BLaER1 (cell line): ENCODE results near the gene TTLL11.
A peak's percentile ranks its signal among the peaks of the same experiment; 100 is the strongest.

Experiments used
- H3K27ac ChIP-seq: shearing (Covaris generic); formaldehyde crosslinking; 2 replicates; pipeline ENCODE4 v1.8.1; 2022
- H3K27me3 ChIP-seq: shearing (Covaris generic); formaldehyde crosslinking; 2 replicates; pipeline ENCODE4 v1.8.1; 2022
- H3K36me3 ChIP-seq: shearing (Covaris generic); formaldehyde crosslinking; 2 replicates; pipeline ENCODE4 v1.8.1; 2022
- H3K4me1 ChIP-seq: shearing (Covaris generic); formaldehyde crosslinking; 2 replicates; pipeline ENCODE4 v1.8.1; 2022
- H3K4me2 ChIP-seq: shearing (Covaris generic); formaldehyde crosslinking; 2 replicates; pipeline ENCODE4 v1.8.1; 2022
- H3K4me3 ChIP-seq: shearing (Covaris generic); formaldehyde crosslinking; 2 replicates; pipeline ENCODE4 v1.8.1; 2022
- H3K9ac ChIP-seq: shearing (Covaris generic); formaldehyde crosslinking; 2 replicates; pipeline ENCODE4 v1.8.1; 2022
- H3K9me3 ChIP-seq: shearing (Covaris generic); formaldehyde crosslinking; 2 replicates; pipeline ENCODE4 v1.8.1; 2022
- H4K20me1 ChIP-seq: shearing (Covaris generic); formaldehyde crosslinking; 2 replicates; pipeline ENCODE4 v1.8.1; 2022
- Cebpa-rat ChIP-seq: shearing (Covaris generic); IDR thresholded peaks from 2 replicates; pipeline ENCODE4 v1.8.1; 2022

TTLL11 gene

GRCh38 chr9:121924700-121925099 is 168.4 kb downstream of the TTLL11 start:
- H3K4me2 ChIP-seq, result no peak overlapping the region
- no peaks in the 10 kb centered on the region for H3K9me3 ChIP-seq
- no peaks in the 10 kb centered on the region for H3K36me3 ChIP-seq
- peaks cover 43% of the 10 kb centered on the region for H3K4me1 ChIP-seq
- H4K20me1 ChIP-seq, result no peaks in the 10 kb centered on the region
- TF ChIP-seq Cebpa-rat, result no peak
- no peak overlapping the region for H3K27ac ChIP-seq
- H3K9ac ChIP-seq, result no peak overlapping the region
- no peaks in the 10 kb centered on the region for H3K27me3 ChIP-seq
- no peak overlapping the region for H3K4me3 ChIP-seq

- H3K4me2 ChIP-seq, result peak overlapping the region; percentile 8; the same call in 1 of the 2 replicates
- peaks cover 42% of the 10 kb centered on the region for H3K4me1 ChIP-seq
- no peak for TF ChIP-seq Cebpa-rat
- H3K27ac ChIP-seq, result no peak overlapping the region
- H3K27me3 ChIP-seq, result no peaks in the 10 kb centered on the region
- H4K20me1 ChIP-seq, result no peaks in the 10 kb centered on the region
- no peak overlapping the region for H3K4me3 ChIP-seq
- H3K9me3 ChIP-seq, result no peaks in the 10 kb centered on the region
- H3K9ac ChIP-seq, result no peak overlapping the region
- H3K36me3 ChIP-seq, result no peaks in the 10 kb centered on the region
These were observed 171.7 kb downstream of the TTLL11 start for GRCh38 chr9:121921444-121921843.

DNA sequence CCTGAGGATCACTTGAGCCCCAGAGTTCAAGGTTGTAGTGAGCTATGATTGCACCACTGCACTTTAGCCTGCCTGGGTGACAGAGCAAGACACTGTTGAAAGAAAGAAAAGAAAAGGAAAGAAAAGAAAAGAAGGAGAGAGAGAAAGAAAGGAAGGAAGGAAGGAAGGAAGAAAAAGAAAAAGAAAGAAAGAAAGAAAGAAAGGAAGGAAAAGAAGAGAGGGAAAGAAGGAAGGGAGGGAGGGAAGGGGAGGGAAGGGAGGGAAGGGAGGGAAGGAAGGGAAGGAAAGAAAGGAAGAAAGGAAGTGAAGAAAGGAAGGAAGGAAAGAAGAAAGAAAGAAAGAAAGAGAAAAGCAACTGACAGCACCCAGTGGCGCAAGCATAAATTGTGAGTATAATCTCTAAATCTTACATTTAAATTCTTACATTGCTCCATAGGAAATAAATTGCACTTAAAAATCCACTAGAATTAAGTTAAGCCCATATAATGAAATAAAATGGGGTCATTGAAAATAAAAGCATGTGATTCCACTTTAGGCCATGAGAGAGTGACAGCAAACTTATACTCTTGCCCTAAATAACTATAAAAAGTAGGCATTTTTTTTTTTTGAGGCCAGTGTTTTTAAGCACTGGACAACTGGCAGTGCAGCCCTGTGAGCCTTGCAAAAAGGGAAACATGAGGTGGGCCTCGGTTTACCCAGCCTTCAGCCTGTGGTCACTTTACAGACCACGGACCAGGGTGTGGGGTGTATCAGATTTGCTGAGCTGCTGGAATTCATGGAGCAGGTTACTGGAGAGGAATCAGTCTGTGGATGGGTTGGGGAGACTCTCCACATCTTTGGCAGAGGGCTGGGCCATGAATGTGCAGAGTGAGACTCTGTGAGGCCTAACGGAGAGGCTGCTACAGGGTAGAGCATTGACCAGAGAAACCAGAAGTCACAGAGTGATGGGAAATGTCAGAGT is 175.5 kb downstream of the TTLL11 start:
- Histone ChIP-seq H3K4me2 (peak overlapping the region; percentile 51), H3K27me3 (no peaks in the 10 kb centered on the region), H4K20me1 (no peaks in the 10 kb centered on the region), H3K4me3 (no peak overlapping the region), H3K4me1 (peaks cover 24% of the 10 kb centered on the region), H3K36me3 (no peaks in the 10 kb centered on the region), H3K9ac (no peak overlapping the region), H3K9me3 (no peaks in the 10 kb centered on the region), H3K27ac (no peak overlapping the region)
- TF ChIP-seq Cebpa-rat, result no peak

DNA sequence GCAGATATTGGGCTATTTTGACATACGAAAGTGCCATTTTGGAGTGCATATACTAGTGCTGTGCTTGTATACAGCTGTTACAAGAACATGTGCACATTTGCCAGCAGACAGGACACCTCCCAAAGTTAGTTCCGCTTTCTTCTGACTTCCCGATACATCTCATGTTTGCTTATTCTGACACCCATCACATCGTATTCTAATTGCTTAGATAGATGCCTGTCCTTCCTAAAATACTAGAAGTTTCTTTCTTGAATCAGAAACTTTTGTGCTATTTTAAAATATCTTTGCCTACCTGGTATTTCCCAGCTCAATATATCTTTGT is 177.8 kb downstream of the TTLL11 start:
- Histone ChIP-seq H3K36me3 (no peaks in the 10 kb centered on the region), H4K20me1 (no peaks in the 10 kb centered on the region), H3K27me3 (no peaks in the 10 kb centered on the region), H3K4me2 (no peak overlapping the region), H3K4me3 (no peak overlapping the region), H3K4me1 (peaks cover 17% of the 10 kb centered on the region), H3K9ac (no peak overlapping the region), H3K9me3 (no peaks in the 10 kb centered on the region), H3K27ac (no peak overlapping the region)
- TF ChIP-seq Cebpa-rat, result no peak

GRCh38 chr9:121914604-121915303 is 178.4 kb downstream of the TTLL11 start:
- no peak overlapping the region for H3K27ac ChIP-seq
- H3K9ac ChIP-seq, result no peak overlapping the region
- TF ChIP-seq Cebpa-rat, result no peak
- no peaks in the 10 kb centered on the region for H3K27me3 ChIP-seq
- H3K4me2 ChIP-seq, result no peak overlapping the region
- no peak overlapping the region for H3K4me3 ChIP-seq
- peaks cover 22% of the 10 kb centered on the region for H3K4me1 ChIP-seq
- H4K20me1 ChIP-seq, result no peaks in the 10 kb centered on the region
- H3K9me3 ChIP-seq, result no peaks in the 10 kb centered on the region
- no peaks in the 10 kb centered on the region for H3K36me3 ChIP-seq

DNA sequence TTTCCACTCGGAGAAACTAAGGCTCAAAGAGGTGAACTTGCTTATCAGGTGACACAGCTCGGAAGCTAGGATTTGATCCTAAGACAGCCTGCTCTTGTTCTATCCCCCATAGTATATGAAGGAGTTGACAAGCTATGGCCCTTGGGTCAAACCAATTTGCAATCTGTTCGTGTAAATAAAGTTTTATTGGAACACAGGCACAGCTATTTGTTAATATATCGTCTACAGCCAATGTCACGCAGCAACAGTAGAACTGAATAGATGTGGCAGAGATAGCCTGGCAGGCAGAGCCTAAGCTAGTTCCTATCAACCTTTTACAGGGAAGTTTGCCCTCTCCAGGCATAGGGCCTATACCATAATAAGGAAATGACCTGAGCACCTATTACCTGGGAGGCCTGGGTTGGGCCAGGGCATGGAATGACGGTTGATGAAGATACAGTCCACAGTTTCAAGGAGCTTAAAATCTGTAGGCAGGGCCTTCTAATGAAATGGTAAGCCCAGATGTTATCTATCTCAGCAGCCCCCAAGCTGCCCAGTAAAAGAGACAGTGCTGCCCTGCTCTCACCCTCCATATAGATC is 179.0 kb downstream of the TTLL11 start:
- Histone ChIP-seq H3K4me2 (no peak overlapping the region), H3K36me3 (no peaks in the 10 kb centered on the region), H3K4me1 (peaks cover 28% of the 10 kb centered on the region), H3K9ac (no peak overlapping the region), H3K27me3 (no peaks in the 10 kb centered on the region), H3K4me3 (no peak overlapping the region), H3K27ac (no peak overlapping the region), H3K9me3 (no peaks in the 10 kb centered on the region), H4K20me1 (no peaks in the 10 kb centered on the region)
- no peak for TF ChIP-seq Cebpa-rat

DNA sequence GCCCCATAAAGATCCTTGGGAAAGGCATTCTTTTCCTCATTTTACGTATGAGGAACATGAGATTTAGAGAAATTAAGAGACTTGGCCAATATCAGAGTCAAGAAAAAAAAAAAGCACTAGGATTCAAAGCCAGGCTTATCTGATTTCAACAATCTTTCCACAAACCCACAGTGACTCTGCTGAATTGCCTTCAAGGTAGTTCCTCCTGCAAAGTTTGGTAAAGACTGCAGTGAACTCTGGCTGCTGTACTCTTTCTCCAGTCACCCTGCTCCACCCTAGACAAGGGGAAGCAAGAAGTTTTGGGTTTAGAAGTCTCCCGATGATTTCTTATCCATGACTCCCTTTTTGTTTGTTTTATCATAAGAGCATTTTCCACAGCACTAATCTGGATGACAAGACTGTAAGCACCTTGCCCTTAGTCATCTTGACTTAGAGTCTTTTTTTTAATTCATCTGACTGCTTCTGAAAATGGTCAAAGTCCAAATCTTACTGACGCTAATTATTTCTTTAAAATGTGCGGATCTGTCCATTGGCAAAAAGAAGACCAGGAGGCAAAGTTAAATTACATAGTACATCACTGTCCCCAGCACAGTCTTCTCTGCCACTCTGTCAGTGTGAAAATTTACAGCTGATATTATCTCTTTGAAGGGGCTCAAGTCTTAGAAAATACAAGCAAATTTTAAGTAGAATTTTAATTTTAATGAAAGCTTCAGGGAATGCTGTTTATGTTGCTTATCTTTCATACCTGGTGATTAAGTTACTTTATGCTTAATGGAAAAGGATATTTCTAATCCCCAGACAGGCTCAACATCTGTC is 180.1 kb downstream of the TTLL11 start:
- Histone ChIP-seq H3K36me3 (no peaks in the 10 kb centered on the region), H4K20me1 (no peaks in the 10 kb centered on the region), H3K4me1 (peaks cover 26% of the 10 kb centered on the region), H3K9me3 (no peaks in the 10 kb centered on the region), H3K4me2 (no peak overlapping the region), H3K9ac (no peak overlapping the region), H3K4me3 (no peak overlapping the region), H3K27me3 (no peaks in the 10 kb centered on the region), H3K27ac (no peak overlapping the region)
- TF ChIP-seq Cebpa-rat, result no peak

GRCh38 chr9:121910491-121911040 is 182.5 kb downstream of the TTLL11 start:
- Histone ChIP-seq H3K9me3 (no peaks in the 10 kb centered on the region), H3K9ac (no peak overlapping the region), H3K4me3 (no peak overlapping the region), H3K36me3 (no peaks in the 10 kb centered on the region), H3K27me3 (no peaks in the 10 kb centered on the region), H4K20me1 (no peaks in the 10 kb centered on the region), H3K27ac (no peak overlapping the region), H3K4me1 (peaks cover 21% of the 10 kb centered on the region; the same call in 1 of the 2 replicates), H3K4me2 (peak overlapping the region; percentile 37)
- TF ChIP-seq Cebpa-rat, result no peak

DNA sequence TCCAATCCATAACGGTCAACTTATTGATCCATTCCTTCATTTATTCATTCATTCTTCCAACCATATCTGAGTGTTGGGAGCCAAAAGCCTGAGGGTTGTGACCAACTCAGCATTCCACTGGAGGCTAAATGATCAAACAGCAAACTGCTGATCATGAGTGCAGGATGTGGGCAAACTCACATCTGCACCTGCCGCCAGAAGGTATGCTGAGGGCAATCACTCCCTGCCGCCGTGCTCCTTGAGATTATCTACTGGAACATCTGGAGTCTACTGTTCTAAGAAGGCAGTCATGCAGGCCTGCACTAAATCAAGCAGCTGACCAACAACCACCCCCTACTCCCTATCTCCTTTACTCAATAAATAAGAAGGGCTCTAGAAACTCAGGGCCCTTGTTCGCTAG is 184.0 kb downstream of the TTLL11 start:
- H3K27me3 ChIP-seq, result no peaks in the 10 kb centered on the region
- H3K4me1 ChIP-seq, result peaks cover 21% of the 10 kb centered on the region; the same call in 1 of the 2 replicates
- H3K4me3 ChIP-seq, result no peak overlapping the region
- no peaks in the 10 kb centered on the region for H4K20me1 ChIP-seq
- no peak overlapping the region for H3K4me2 ChIP-seq
- H3K36me3 ChIP-seq, result no peaks in the 10 kb centered on the region
- no peak overlapping the region for H3K9ac ChIP-seq
- no peak overlapping the region for H3K27ac ChIP-seq
- TF ChIP-seq Cebpa-rat, result no peak
- no peaks in the 10 kb centered on the region for H3K9me3 ChIP-seq
